NCI-H1930 (cell line): ENCODE data around the gene FAM240A.

Experiments
- DNase-seq, 2 experiments: peaks; one replicate each; lab custom pipeline; 2025; lab: John Stamatoyannopoulos, UW

FAM240A gene

DNA sequence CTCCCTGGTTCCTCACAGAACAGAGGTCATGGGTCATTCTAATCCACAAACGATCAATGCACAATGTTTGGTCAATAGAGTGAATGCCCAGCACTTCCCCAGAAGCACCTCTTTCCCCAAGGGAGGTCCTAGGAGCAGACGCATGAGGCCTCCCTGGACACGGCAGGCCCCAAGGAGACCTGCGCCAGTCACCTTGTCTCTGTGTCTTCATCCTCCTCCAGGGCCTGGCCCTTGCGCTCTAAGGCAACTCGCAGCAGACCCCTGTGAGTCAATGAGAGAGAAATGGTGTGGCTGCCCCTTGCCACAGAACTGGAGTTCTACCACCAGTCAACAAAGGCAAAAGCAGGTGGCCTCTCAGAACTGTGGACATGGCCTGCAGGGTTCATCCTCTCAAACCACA is 63.1 kb downstream of the FAM240A start:
- DNase-seq: no peak
